IMR-90 (cell line): ENCODE results near the gene CCDC102A. TPM values are rescaled to one million over a fixed set of nuclear protein-coding genes. Genes with fewer than 3 reads are reported as not detected.

Experiments
- ATAC-seq: fragments of 200-7000 bp; cut with Tn5 transposase; 2 replicates; pipeline ENCODE4 v1.9.1; 2020; ENCODE audit warnings: low read depth, mild to moderate bottlenecking, moderate library complexity
- BruUV-seq: library from RNA; stranded (reverse); fragments of 400-500 nt; replicated peaks from 2 replicates; lab custom pipeline; 2021; lab: Mats Ljungman, UMichigan
- CTCF ChIA-PET: fragments of 300-600 bp; formaldehyde crosslinking; extraction: SDS; loops from one replicate; lab custom pipeline; 2021; ENCODE audit warnings: antibody characterized with exemption; lab: Yijun Ruan, JAX
- POLR2A ChIA-PET: fragments of 300-600 bp; sonication (Branson Sonifier 250); formaldehyde crosslinking; loops from one replicate; lab custom pipeline; 2022; ENCODE audit warnings: antibody characterized with exemption; ENCODE audit not compliant: unreplicated experiment; lab: Charles Lee
- DNase-seq: peaks from one replicate; pipeline ENCODE4 v3.0.0; 2013
- H2AFZ ChIP-seq: replicated peaks from 2 replicates; pipeline ENCODE3; 2013; ENCODE audit warnings: low read length, mild to moderate bottlenecking; ENCODE audit not compliant: poor library complexity
- H2AK5ac ChIP-seq: 2 replicates; pipeline ENCODE4 v1.6.1; 2013; ENCODE audit warnings: low read depth, low read length, inconsistent platforms
- H2AK9ac ChIP-seq: replicated peaks from 2 replicates; pipeline ENCODE3; 2013; ENCODE audit warnings: mild to moderate bottlenecking, low read depth, low read length, moderate library complexity; ENCODE audit not compliant: poor library complexity
- H2BK120ac ChIP-seq: 2 replicates; pipeline ENCODE4 v1.6.1; 2013; ENCODE audit warnings: low read depth, low read length, inconsistent platforms
- H2BK15ac ChIP-seq: 3 replicates; pipeline ENCODE4 v1.6.1; 2013; ENCODE audit warnings: low read depth, low read length, inconsistent platforms
- H2BK20ac ChIP-seq: 2 replicates; pipeline ENCODE4 v1.6.1; 2013; ENCODE audit warnings: low read depth, mild to moderate bottlenecking, inconsistent platforms, low read length, moderate library complexity
- H2BK5ac ChIP-seq: 2 replicates; pipeline ENCODE4 v1.6.1; 2013; ENCODE audit warnings: mild to moderate bottlenecking, low read depth, low read length, inconsistent platforms; ENCODE audit not compliant: poor library complexity, severe bottlenecking
- H3K14ac ChIP-seq: replicated peaks from 2 replicates; pipeline ENCODE4 v1.6.1; 2013; ENCODE audit warnings: low read depth, low read length, inconsistent platforms
- H3K18ac ChIP-seq: 2 replicates; pipeline ENCODE4 v1.6.1; 2013; ENCODE audit warnings: low read depth, low read length, control low read depth
- H3K23ac ChIP-seq: 2 replicates; pipeline ENCODE4 v1.6.1; 2013; ENCODE audit warnings: low read depth, low read length, inconsistent platforms
- H3K27ac ChIP-seq: 2 replicates; pipeline ENCODE4 v1.5.1; 2013; ENCODE audit warnings: mild to moderate bottlenecking, control low read depth, low read length; ENCODE audit not compliant: insufficient read depth
- H3K27me3 ChIP-seq: 2 replicates; pipeline ENCODE4 v1.6.1; 2013; ENCODE audit warnings: low read length; ENCODE audit not compliant: control insufficient read depth, insufficient read depth
- H3K36me3 ChIP-seq: 2 replicates; pipeline ENCODE4 v1.6.1; 2013; ENCODE audit warnings: low read length, mixed read lengths; ENCODE audit not compliant: control insufficient read depth, insufficient read depth
- H3K4ac ChIP-seq: 2 replicates; pipeline ENCODE4 v1.6.1; 2013; ENCODE audit warnings: low read depth, low read length, inconsistent platforms
- H3K4me1 ChIP-seq: 2 replicates; pipeline ENCODE4 v1.6.1; 2013; ENCODE audit warnings: low read length, mixed read lengths; ENCODE audit not compliant: control insufficient read depth, insufficient read depth
- H3K4me2 ChIP-seq: 2 replicates; pipeline ENCODE4 v1.6.1; 2013; ENCODE audit warnings: low read depth, mild to moderate bottlenecking, control low read depth, low read length, moderate library complexity
- H3K4me3 ChIP-seq: 2 replicates; pipeline ENCODE4 v1.5.1; 2013; ENCODE audit warnings: low read depth, mild to moderate bottlenecking, control low read depth, low read length, moderate library complexity; ENCODE audit not compliant: insufficient read depth
- H3K56ac ChIP-seq: 2 replicates; pipeline ENCODE4 v1.6.1; 2013; ENCODE audit warnings: low read length, inconsistent platforms; ENCODE audit not compliant: insufficient read depth; ENCODE audit errors: extremely low read depth
- H3K79me1 ChIP-seq, 2 experiments: 2 replicates each; pipeline ENCODE4 v1.6.1; 2013; ENCODE audit warnings: low read length in 2 of 2, inconsistent platforms in 1 of 2, low read depth in 1 of 2
- H3K9ac ChIP-seq: 2 replicates; pipeline ENCODE4 v1.6.1; 2013; ENCODE audit warnings: low read depth, low read length, control low read depth
- H3K9me1 ChIP-seq: 2 replicates; pipeline ENCODE4 v1.6.1; 2013; ENCODE audit warnings: low read length, inconsistent platforms; ENCODE audit not compliant: insufficient read depth
- H3K9me3 ChIP-seq: 2 replicates; pipeline ENCODE4 v1.6.1; 2013; ENCODE audit warnings: low read length; ENCODE audit not compliant: control insufficient read depth, insufficient read depth
- H4K20me1 ChIP-seq: 2 replicates; pipeline ENCODE4 v1.6.1; 2013; ENCODE audit warnings: low read length, inconsistent platforms; ENCODE audit not compliant: insufficient read depth
- H4K5ac ChIP-seq: 2 replicates; pipeline ENCODE4 v1.6.1; 2013; ENCODE audit warnings: mild to moderate bottlenecking, low read depth, low read length, control low read depth
- H4K8ac ChIP-seq, 2 experiments: 2 replicates each; pipeline ENCODE4 v1.6.1; 2013; ENCODE audit warnings: low read depth in 2 of 2, low read length in 2 of 2, control low read depth in 1 of 2, inconsistent platforms in 1 of 2
- H4K91ac ChIP-seq: 2 replicates; pipeline ENCODE4 v1.6.1; 2013; ENCODE audit warnings: low read depth, low read length, inconsistent platforms; ENCODE audit not compliant: insufficient read depth
- CEBPB ChIP-seq: IDR thresholded peaks from 2 replicates; pipeline ENCODE4 v1.6.1; 2012; ENCODE audit warnings: low read depth, low read length, improper control_type of control experiment
- FOS ChIP-seq: fragments of 150-350 bp; IDR thresholded peaks from 2 replicates; pipeline ENCODE4 v1.6.1; 2016; ENCODE audit warnings: low read depth, low read length
- MAFK ChIP-seq: IDR thresholded peaks from 2 replicates; pipeline ENCODE4 v1.6.1; 2012; ENCODE audit warnings: low read depth, low read length, improper control_type of control experiment
- MXI1 ChIP-seq: IDR thresholded peaks from 2 replicates; pipeline ENCODE4 v1.6.1; 2012; ENCODE audit warnings: low read depth, mild to moderate bottlenecking, low read length, moderate library complexity, borderline replicate concordance
- NFE2L2 ChIP-seq: fragments of 150-350 bp; IDR thresholded peaks from 2 replicates; pipeline ENCODE4 v1.6.1; 2016; ENCODE audit warnings: low read depth, mild to moderate bottlenecking, low read length
- POLR2A ChIP-seq: IDR thresholded peaks from 2 replicates; pipeline ENCODE4 v1.6.1; 2012; ENCODE audit warnings: mild to moderate bottlenecking, low read depth, low read length
- RAD21 ChIP-seq: IDR thresholded peaks from 2 replicates; pipeline ENCODE4 v1.6.1; 2012; ENCODE audit warnings: low read length, improper control_type of control experiment
- RCOR1 ChIP-seq: IDR thresholded peaks from 2 replicates; pipeline ENCODE4 v1.6.1; 2012; ENCODE audit warnings: mild to moderate bottlenecking, low read length, improper control_type of control experiment; ENCODE audit not compliant: insufficient replicate concordance
- WGBS, 2 experiments: methylation state at CpG; one replicate each; pipeline versions ENCODE4 v1.1.5 to v1.1.7; 2013; ENCODE audit warnings: missing lambda C conversion rate in 2 of 2; ENCODE audit not compliant: insufficient read length in 1 of 2; ENCODE audit errors: extremely low coverage in 2 of 2; 5-methylcytosine and 5-hydroxymethylcytosine counted together
- dilution Hi-C: fragments of 300-500 bp; cut with HindIII; formaldehyde crosslinking; loops from one replicate; pipeline ENCODE4 v1.14.3; 2018; ENCODE audit warnings: low sequenced_read_pairs; ENCODE audit not compliant: unreplicated experiment
- in situ Hi-C: fragments of 300-500 bp; cut with MboI; formaldehyde crosslinking; loops from 3 replicates; pipeline ENCODE4 v1.14.3; 2019; ENCODE audit warnings: low sequenced_read_pairs, inconsistent platforms, mixed read lengths
- intact Hi-C: fragments of 100-400 bp; cut with micrococcal nuclease; formaldehyde crosslinking; loops from 2 replicates; pipeline ENCODE4 v1.10.0; 2022
- polyA plus RNA-seq, 3 experiments: library from polyadenylated mRNA; depleted of rRNA; stranded (reverse); fragments of >200 nt; gene quantifications; 2 replicates each; pipeline ENCODE4 v1.2.3, GENCODE V29; 2012; ENCODE audit warnings: low replicate concordance in 1 of 3
- total RNA-seq: library from RNA; depleted of rRNA; stranded (reverse); fragments of >200 nt; gene quantifications from 2 replicates; pipeline ENCODE4 v1.2.3, GENCODE V29; 2012
- TF ChIP-seq, protein P1 (sequence below): conservative IDR thresholded peaks from 2 replicates; pipeline ENCODE4 v1.5.1; 2012; ENCODE audit warnings: mild to moderate bottlenecking, low read depth, low read length, improper control_type of control experiment
- TF ChIP-seq, protein P2 (sequence below): fragments of 150-350 bp; IDR thresholded peaks from 2 replicates; pipeline ENCODE4 v1.6.1; 2016; ENCODE audit warnings: low read depth, mild to moderate bottlenecking, low read length, moderate library complexity, borderline replicate concordance

CCDC102A gene
- total and polyA plus RNA-seq, 2 of the 4 experiments (the other 2 are of a cell fraction), result 5.4 to 8.5 TPM

DNA sequence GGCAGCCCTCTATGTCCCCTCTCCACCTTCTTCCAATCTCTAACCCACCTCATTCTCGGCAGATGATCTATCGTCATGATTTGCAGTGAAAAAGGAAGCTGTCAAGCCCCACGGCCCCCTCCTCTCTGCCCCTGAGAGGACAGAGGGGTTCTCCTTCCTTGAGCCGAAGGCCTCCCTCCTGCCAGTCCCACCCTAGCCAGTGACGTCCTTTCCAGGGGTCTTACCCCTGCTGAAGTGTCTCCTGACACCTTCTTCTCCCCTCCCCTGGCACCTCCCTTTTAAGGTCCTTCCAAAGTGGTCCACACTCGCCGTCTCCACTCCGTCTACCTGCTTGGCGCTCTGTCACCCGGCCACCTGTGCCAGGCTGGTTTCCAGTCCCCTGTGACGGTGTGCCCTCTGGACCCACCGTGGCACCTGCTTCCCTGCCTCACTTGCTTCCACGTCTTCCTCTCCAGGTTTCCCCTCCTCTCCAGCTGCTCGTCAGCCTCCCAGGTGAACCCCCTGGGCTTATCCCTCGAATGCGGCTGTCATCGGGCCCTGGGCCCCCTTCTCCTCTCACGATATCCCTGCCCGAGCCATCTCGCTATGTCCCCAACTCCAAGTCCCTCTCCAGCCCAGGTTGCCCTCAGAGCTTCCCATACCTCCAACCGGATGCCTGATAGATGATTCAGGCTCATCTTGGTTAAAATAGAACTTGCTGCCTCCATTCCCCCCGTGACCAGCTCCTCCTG is 5.7 kb downstream of the CCDC102A start:
- H3K9me3 ChIP-seq, result no peaks in the 10 kb centered on the region
- H3K9me1 ChIP-seq, result peaks cover 5% of the 10 kb centered on the region; the same call in 1 of the 2 replicates
- peak overlapping the region; percentile 81 for H2AFZ ChIP-seq
- ChIA-PET CTCF (no interaction called here), POLR2A (interaction anchor here (0.5 kb wide), 1 partner anchor 29 kb away, joined by 5 read pairs; no protein-coding TSS in a partner anchor)
- no peak overlapping the region for H3K14ac ChIP-seq
- WGBS, 2 experiments, result 88% methylated on average over 19 of the region's 22 CpGs; no CpG with 5 or more reads in 1 of the 2 experiments
- DNase-seq, result no peak
- H3K36me3 ChIP-seq, result peaks cover 8% of the 10 kb centered on the region
- dilution Hi-C loops, result no loop called here
- H2AK5ac ChIP-seq, result peak overlapping the region; percentile 51; the same call in 1 of the 2 replicates
- no peak overlapping the region for H3K27ac ChIP-seq
- H3K4ac ChIP-seq, result peak overlapping the region; percentile 59; the same call in 1 of the 2 replicates
- H2BK120ac ChIP-seq, result 0 out of 2 replicates have a peak overlapping the region, but pooled peaks have one; percentile 32
- H4K8ac ChIP-seq, result no peak overlapping the region; a peak in 1 of 4 replicates
- no peak overlapping the region for H3K9ac ChIP-seq
- peak overlapping the region; percentile 47 for H2AK9ac ChIP-seq
- H3K27me3 ChIP-seq, result no peaks in the 10 kb centered on the region
- TF ChIP-seq POLR2A (no peak), FOS (no peak), RAD21 (no peak), NFE2L2 (no peak), MAFK (no peak), RCOR1 (no peak), MXI1 (no peak), CEBPB (no peak)
- TF ChIP-seq, protein P1, sequence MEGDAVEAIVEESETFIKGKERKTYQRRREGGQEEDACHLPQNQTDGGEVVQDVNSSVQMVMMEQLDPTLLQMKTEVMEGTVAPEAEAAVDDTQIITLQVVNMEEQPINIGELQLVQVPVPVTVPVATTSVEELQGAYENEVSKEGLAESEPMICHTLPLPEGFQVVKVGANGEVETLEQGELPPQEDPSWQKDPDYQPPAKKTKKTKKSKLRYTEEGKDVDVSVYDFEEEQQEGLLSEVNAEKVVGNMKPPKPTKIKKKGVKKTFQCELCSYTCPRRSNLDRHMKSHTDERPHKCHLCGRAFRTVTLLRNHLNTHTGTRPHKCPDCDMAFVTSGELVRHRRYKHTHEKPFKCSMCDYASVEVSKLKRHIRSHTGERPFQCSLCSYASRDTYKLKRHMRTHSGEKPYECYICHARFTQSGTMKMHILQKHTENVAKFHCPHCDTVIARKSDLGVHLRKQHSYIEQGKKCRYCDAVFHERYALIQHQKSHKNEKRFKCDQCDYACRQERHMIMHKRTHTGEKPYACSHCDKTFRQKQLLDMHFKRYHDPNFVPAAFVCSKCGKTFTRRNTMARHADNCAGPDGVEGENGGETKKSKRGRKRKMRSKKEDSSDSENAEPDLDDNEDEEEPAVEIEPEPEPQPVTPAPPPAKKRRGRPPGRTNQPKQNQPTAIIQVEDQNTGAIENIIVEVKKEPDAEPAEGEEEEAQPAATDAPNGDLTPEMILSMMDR, result no peak
- TF ChIP-seq, protein P2, sequence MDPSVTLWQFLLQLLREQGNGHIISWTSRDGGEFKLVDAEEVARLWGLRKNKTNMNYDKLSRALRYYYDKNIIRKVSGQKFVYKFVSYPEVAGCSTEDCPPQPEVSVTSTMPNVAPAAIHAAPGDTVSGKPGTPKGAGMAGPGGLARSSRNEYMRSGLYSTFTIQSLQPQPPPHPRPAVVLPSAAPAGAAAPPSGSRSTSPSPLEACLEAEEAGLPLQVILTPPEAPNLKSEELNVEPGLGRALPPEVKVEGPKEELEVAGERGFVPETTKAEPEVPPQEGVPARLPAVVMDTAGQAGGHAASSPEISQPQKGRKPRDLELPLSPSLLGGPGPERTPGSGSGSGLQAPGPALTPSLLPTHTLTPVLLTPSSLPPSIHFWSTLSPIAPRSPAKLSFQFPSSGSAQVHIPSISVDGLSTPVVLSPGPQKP, result no peak
- no peak overlapping the region for H3K23ac ChIP-seq
- H3K56ac ChIP-seq, result no peak overlapping the region
- no peak overlapping the region for H4K91ac ChIP-seq
- H3K18ac ChIP-seq, result no peak overlapping the region
- ATAC-seq, result no peak
- no peak overlapping the region for H4K5ac ChIP-seq
- BruUV-seq, result no TSS peak
- H3K4me3 ChIP-seq, result no peak overlapping the region
- H2BK5ac ChIP-seq, result peak overlapping the region; percentile 15
- no peak overlapping the region for H2BK20ac ChIP-seq
- intact Hi-C loops, result no loop called here
- H4K20me1 ChIP-seq, result peaks cover 5% of the 10 kb centered on the region; the same call in 1 of the 2 replicates
- peaks cover 6 to 26% of the 10 kb centered on the region in 2 experiments; a peak in 3 of 4 replicates for H3K79me1 ChIP-seq
- in situ Hi-C loops, result no loop called here
- H3K4me1 ChIP-seq, result peaks cover 23% of the 10 kb centered on the region
- H3K4me2 ChIP-seq, result no peak overlapping the region
- H2BK15ac ChIP-seq, result no peak overlapping the region
